SKM-1 treated with dmso at 0.1 percent for 144 hours (cell line): ENCODE results near the gene RAB3C.
"Not testable (repeated sequence)": the region's sequence is repeated elsewhere in the genome, so short reads cannot be mapped to it uniquely, and the experiment has no call there.

Experiments used
- DNase-seq: peaks from one replicate; lab custom pipeline; 2025; ENCODE audit not compliant: unreplicated experiment; lab: John Stamatoyannopoulos, UW

The RAB3C gene

GRCh38 chr5:58600613-58601012, 17.7 kb downstream of the RAB3C start:
- DNase-seq: not testable (repeated sequence)

GRCh38 chr5:58602889-58603288, 20.0 kb downstream of the RAB3C start:
- not testable (repeated sequence) for DNase-seq

DNA sequence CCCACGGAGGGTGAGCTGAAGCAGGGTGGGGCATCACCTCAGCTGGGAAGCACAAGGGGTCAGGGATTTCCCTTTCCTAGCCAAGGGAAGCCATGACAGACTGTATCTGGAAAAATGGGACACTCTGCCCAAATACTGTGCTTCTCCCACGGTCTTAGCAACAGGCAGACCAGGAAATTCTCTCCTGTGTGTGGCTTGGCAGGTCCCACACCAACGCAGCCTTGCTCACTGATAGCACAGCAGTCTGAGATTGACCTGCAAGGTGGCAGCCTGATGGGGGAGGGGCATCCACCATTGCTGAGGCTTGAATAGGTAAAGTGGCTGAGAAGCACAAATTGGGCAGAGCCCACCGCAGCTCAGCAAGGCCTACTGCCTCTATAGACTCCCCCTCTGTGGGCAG, 23.2 kb downstream of the RAB3C start:
- DNase-seq: no peak

- DNase-seq: no peak
These were observed 33.1 kb downstream of the RAB3C start for GRCh38 chr5:58615972-58616371.

GRCh38 chr5:58617241-58617640, 34.4 kb downstream of the RAB3C start:
- no peak for DNase-seq

- no peak for DNase-seq
These were observed 37.5 kb downstream of the RAB3C start for GRCh38 chr5:58620336-58620735.

- no peak for DNase-seq
These were observed 40.3 kb downstream of the RAB3C start for GRCh38 chr5:58622936-58623871.

- no peak for DNase-seq
These were observed 45.8 kb downstream of the RAB3C start for GRCh38 chr5:58628626-58629025.

DNA sequence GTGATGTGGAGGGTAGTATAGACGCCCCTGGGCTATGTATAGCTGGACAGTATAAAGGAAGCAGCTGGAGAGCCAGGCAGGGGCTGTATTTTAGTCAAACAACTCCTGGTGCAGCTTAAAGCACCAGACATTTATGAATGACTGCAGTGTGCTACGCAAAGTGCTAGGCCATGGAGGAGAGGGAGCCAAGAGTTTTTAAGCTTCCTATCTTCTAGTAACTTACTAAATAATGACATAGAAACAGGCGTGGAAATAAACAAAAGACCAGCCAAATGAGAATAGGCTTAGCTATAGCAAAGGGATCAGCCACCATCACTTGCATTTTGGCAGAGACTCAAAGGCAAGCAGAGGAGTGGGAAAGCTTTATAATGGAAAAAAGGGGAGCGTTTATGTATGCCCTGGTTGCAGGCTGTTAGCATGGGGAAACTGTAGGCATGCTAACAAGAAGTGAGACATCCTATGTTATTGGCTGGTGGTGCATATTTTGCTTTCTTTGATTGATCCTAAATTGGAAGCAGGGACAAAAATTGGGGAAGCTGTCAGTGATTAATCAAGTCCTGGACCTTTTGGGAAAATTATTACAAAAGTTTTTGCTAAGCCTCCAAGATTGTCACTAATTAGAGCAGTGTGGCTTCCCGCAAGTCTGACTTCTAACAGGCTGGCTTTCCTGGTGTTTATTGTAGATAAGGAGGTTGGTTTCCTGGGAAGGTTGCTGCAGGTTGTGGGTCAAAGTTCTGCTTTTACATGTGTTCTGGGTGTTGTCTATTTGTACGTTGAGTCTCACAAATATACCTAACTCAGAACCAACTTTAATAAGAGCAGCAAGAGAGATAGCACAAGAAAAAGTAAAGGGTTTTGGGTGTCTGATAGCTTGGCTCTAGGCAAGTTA, 46.6 kb downstream of the RAB3C start:
- no peak for DNase-seq

DNA sequence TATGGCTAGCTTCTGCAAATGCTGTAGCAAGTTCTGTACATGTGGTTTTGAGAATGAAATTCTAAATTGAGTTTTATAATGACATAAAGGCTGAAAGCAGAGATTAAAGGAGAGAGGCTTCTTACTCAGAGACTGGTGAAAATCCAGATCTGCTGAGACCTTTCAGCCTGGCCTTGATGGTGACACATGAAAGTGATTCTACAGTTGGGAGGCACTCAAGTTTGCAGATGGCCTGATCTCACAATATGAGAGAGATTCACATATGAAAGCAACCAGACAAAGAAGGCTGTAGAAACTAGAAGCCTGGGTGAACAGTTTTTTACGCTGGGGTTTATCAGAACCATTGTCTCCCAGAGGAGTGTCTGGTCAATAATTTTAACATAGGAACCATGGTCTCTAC, 49.0 kb downstream of the RAB3C start:
- no peak for DNase-seq

DNA sequence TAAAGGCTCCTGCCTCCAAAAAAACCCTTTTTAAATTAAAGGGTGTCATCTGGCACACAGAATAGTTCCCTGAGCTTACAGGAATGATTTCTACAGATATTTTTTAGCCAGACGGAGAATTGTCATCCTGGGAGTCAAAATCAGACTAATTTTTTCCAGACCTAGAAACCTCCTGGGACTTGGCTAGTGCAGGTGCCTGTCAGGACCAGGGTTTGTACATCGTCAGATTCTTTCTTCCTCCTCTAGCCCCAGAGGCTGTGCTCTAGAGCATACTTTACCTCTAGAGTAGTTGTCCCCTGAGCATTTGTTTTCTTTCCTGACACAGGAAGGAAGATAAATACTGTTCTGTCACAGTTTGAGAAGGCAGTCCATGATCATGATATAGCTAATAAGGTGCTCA, 52.5 kb downstream of the RAB3C start:
- DNase-seq: no peak

DNA sequence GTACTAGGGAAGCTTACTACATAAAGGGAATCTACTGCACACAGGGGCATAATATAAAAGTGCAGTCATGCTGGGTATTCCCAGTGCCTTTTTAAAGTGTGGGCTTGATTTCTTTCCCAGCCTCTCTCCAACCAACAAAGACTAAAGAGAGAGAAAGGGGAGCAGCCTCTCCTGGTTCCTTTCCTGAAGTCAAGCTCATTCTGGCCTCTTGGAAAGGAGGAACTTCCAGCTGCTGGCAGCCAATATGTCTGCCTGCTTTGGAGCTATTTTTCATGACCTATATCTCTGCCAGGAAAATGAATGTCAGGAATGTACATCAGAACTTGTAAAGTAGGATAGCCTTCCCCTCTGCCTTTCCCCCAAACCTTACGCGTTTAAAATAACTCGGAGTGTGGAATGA, 57.1 kb downstream of the RAB3C start:
- no peak for DNase-seq

DNA sequence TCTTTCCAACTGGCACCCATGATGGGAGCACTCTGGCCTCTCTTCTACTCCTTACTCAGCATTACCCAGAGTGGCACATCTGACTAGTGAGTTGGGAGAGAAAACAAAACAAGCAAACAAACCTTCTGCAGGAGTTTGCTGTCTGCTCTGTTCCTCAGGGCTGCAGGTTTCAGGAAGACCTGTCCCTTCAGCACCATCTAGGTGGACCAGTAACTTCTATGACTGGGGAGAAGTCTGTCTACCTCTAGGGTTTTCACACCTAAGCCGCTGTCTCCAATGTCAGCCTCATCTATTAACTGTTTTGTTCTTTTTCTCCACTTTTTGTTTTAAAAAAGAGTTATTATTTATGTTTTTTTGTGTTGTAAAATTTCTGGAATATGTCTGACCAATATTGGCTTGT, 58.7 kb downstream of the RAB3C start:
- no peak for DNase-seq

- no peak for DNase-seq
These were observed 66.0 kb downstream of the RAB3C start for GRCh38 chr5:58648846-58649245.

- no peak for DNase-seq
These were observed 66.8 kb downstream of the RAB3C start for GRCh38 chr5:58649716-58650115.

DNA sequence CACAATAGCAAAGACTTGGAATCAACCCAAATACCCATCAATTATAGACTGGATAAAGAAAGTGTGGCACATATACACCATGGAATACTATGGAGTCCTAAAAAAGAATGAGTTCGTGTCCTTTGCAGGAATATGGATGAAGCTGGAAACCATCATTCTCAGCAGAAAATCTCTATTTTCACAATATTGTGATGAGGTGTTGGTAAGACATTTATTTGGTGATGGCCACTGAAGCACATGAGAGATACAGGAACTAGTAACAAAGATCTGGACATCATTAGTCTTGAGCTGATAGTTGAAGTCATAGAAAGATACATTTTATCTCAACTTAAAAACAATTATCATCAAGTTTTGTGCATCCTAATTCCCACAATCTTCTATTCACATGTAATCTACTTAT, 70.6 kb downstream of the RAB3C start:
- no peak for DNase-seq

- DNase-seq: no peak
These were observed 83.3 kb downstream of the RAB3C start for GRCh38 chr5:58666141-58666540.

DNA sequence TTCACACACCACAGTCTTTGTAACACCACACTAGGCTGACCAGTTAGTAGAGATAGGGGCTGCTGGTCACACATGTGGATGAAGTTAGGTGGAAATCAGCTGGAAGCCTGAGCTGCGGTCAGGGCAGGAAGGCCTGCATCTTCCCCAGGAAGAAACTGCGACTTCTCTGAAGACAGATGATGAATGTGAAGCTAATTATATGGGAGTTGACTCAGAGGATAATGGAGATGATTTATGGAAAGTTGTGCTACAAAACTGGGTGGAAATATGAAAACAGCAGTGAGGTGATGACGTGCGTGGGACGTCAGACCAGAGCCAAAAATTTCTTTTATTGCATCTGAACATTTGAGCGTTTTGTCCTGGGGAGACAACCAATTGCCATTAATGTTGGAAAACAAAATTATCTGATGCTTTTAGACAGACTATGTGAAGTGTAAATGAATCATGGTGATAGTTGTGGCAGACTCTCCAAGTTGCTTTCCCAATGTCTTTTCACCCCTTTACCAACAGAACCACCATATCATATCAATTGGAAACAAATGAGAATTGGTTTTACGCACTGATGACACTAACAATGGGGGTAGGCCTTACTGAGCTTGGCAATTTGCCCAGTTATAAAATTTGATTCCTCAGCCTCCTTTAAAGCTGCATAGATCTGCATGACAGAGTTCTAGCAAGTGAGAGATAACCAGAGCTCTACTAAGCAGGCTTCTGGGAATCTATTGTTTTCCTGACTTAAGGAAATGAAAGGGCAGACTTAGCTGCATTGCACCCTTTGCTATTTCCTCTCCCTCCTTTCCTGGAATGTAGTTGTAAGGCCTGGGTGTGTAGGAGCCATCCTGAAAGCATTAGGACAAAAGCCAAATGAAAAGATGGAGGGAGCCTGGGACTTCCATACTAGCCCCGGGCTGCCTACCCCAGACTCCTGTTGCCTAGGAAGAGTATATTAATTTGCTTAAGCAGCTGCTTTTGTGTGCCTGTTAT, 84.0 kb downstream of the RAB3C start:
- DNase-seq: no peak

DNA sequence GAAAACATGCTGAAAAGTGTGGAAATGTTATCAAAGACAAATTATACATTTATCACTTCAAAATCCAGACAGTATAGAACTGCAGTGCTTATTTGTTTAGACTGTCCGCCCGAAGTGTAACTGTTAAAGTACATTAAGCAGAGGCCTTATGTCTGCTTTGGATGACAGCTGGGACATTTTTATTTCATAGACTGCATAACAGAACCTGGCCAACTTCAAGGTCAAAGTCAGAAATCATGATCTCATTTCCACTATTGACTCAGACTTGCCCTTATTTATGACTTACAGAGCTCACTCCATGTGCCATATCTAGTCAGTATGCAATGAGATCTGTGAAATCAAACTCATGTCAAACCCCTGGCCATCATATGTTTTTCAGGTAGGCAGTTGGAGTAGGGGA, 87.7 kb downstream of the RAB3C start:
- no peak for DNase-seq

GRCh38 chr5:58671155-58671554, 88.3 kb downstream of the RAB3C start:
- no peak for DNase-seq

GRCh38 chr5:58672521-58672920, 89.6 kb downstream of the RAB3C start:
- DNase-seq: no peak
